ENCODE measurements around the gene THADA.
A peak's percentile ranks its signal among the peaks of the same experiment; 100 is the strongest.

Gene THADA

DNA sequence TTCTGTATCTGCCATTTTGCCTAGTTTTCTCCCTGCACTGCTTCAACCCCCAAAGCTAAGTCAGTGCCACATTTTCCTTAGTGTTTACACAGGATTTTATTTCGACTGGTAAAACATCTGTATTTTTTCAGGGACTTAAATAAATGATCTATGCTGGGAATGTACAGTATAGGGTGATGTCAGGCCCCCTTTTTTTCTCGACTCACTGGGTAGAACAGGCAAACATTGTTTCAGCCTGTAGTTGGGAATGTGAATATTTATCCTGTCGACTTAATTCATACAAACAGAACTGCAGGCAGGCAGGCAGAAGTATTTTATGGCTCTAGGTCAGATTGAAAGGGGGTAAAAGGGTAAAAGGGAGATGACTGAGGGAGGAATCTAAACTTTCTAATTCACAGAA is 245.9 kb downstream of the THADA start:
- no peak overlapping the region for H3K4me3 ChIP-seq (ENCODE audit: insufficient read length, low read depth)
- TF ChIP-seq SUZ12 (IDR thresholded peaks at IDR 0.05; ENCODE audit: extremely low read depth, insufficient read depth, insufficient read length): no peak
- TF ChIP-seq ZNF274 (IDR thresholded peaks at IDR 0.05; ENCODE audit: low read depth, low read length): no peak
- TF ChIP-seq YY1 (IDR thresholded peaks at IDR 0.05; ENCODE audit: insufficient read depth, insufficient read length): no peak
- H3K27me3 ChIP-seq (ENCODE audit: insufficient read depth, insufficient read length): no peaks in the 10 kb centered on the region
- H3K4me1 ChIP-seq (ENCODE audit: insufficient read depth, insufficient read length): no peaks in the 10 kb centered on the region
- H3K9me3 ChIP-seq (ENCODE audit: insufficient read depth, low read length): no peaks in the 10 kb centered on the region
- no peak overlapping the region for H3K9ac ChIP-seq (ENCODE audit: insufficient read length, low read depth)
- H3K36me3 ChIP-seq (ENCODE audit: insufficient read depth, insufficient read length, low read length): no peaks in the 10 kb centered on the region
- DNase-seq (ENCODE audit: low read depth, low spot score): no peak

- Histone ChIP-seq H3K9me3 (ENCODE audit: insufficient read depth, low read length) (no peaks in the 10 kb centered on the region), H3K4me3 (ENCODE audit: insufficient read length, low read depth) (no peak overlapping the region), H3K36me3 (ENCODE audit: insufficient read depth, insufficient read length, low read length) (no peaks in the 10 kb centered on the region), H3K9ac (ENCODE audit: insufficient read length, low read depth) (no peak overlapping the region), H3K27me3 (ENCODE audit: insufficient read depth, insufficient read length) (no peaks in the 10 kb centered on the region), H3K4me1 (ENCODE audit: insufficient read depth, insufficient read length) (no peaks in the 10 kb centered on the region)
- TF ChIP-seq SUZ12 (IDR thresholded peaks at IDR 0.05; ENCODE audit: extremely low read depth, insufficient read depth, insufficient read length): no peak
- no peak for TF ChIP-seq ZNF274 (IDR thresholded peaks at IDR 0.05; ENCODE audit: low read depth, low read length)
- no peak for TF ChIP-seq YY1 (IDR thresholded peaks at IDR 0.05; ENCODE audit: insufficient read depth, insufficient read length)
- DNase-seq (ENCODE audit: low read depth, low spot score): no peak
These were observed 246.8 kb downstream of the THADA start for GRCh38 chr2:43348908-43349661.

- no peaks in the 10 kb centered on the region for H3K9me3 ChIP-seq (ENCODE audit: insufficient read depth, low read length)
- DNase-seq (ENCODE audit: low read depth, low spot score): no peak
- H3K36me3 ChIP-seq (ENCODE audit: insufficient read depth, insufficient read length, low read length): peaks cover 4% of the 10 kb centered on the region
- no peaks in the 10 kb centered on the region for H3K27me3 ChIP-seq (ENCODE audit: insufficient read depth, insufficient read length)
- no peak overlapping the region for H3K9ac ChIP-seq (ENCODE audit: insufficient read length, low read depth)
- TF ChIP-seq SUZ12 (IDR thresholded peaks at IDR 0.05; ENCODE audit: extremely low read depth, insufficient read depth, insufficient read length): no peak
- no peaks in the 10 kb centered on the region for H3K4me1 ChIP-seq (ENCODE audit: insufficient read depth, insufficient read length)
- no peak overlapping the region for H3K4me3 ChIP-seq (ENCODE audit: insufficient read length, low read depth)
These were observed 248.1 kb downstream of the THADA start for GRCh38 chr2:43347746-43348145.

- Histone ChIP-seq H3K9me3 (ENCODE audit: insufficient read depth, low read length) (no peaks in the 10 kb centered on the region), H3K4me3 (ENCODE audit: insufficient read length, low read depth) (no peak overlapping the region), H3K36me3 (ENCODE audit: insufficient read depth, insufficient read length, low read length) (peaks cover 4% of the 10 kb centered on the region), H3K9ac (ENCODE audit: insufficient read length, low read depth) (no peak overlapping the region), H3K4me1 (ENCODE audit: insufficient read depth, insufficient read length) (no peaks in the 10 kb centered on the region), H3K27me3 (ENCODE audit: insufficient read depth, insufficient read length) (no peaks in the 10 kb centered on the region)
- DNase-seq (ENCODE audit: low read depth, low spot score): no peak
- no peak for TF ChIP-seq SUZ12 (IDR thresholded peaks at IDR 0.05; ENCODE audit: extremely low read depth, insufficient read depth, insufficient read length)
- no peak for TF ChIP-seq ZNF274 (IDR thresholded peaks at IDR 0.05; ENCODE audit: low read depth, low read length)
- TF ChIP-seq YY1 (IDR thresholded peaks at IDR 0.05; ENCODE audit: insufficient read depth, insufficient read length): no peak
These were observed 249.0 kb downstream of the THADA start for GRCh38 chr2:43346602-43347567.

- TF ChIP-seq YY1 (IDR thresholded peaks at IDR 0.05; ENCODE audit: insufficient read depth, insufficient read length) (no peak), ZNF274 (IDR thresholded peaks at IDR 0.05; ENCODE audit: low read depth, low read length) (no peak), SUZ12 (IDR thresholded peaks at IDR 0.05; ENCODE audit: extremely low read depth, insufficient read depth, insufficient read length) (no peak)
- peak; percentile 28 for DNase-seq (ENCODE audit: low read depth, low spot score)
- Histone ChIP-seq H3K4me3 (ENCODE audit: insufficient read length, low read depth) (no peak overlapping the region), H3K27me3 (ENCODE audit: insufficient read depth, insufficient read length) (no peaks in the 10 kb centered on the region), H3K9ac (ENCODE audit: insufficient read length, low read depth) (no peak overlapping the region), H3K9me3 (ENCODE audit: insufficient read depth, low read length) (no peaks in the 10 kb centered on the region), H3K4me1 (ENCODE audit: insufficient read depth, insufficient read length) (peaks cover 3% of the 10 kb centered on the region), H3K36me3 (ENCODE audit: insufficient read depth, insufficient read length, low read length) (peaks cover 4% of the 10 kb centered on the region)
These were observed 250.0 kb downstream of the THADA start for GRCh38 chr2:43345872-43346271.

DNA sequence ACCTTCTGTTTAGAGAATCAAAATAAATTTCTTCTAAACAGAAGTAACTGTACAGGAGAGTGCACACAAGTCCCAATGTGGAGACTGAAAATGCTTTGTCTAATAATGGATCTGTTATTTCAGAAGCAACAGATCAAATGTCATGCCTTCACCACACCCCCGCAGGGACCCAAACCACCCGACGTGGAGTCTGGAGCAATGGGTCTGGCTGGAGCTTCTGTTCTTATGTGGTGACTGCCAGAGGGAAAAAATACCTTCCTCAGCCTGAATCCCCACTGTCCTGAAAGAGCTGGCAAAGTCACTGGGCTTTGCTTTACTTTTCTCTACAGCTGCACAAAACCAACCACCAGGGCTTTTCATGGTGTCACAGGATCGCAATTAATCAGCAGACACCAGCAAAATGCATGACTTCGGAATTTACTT is 250.4 kb downstream of the THADA start:
- H3K4me3 ChIP-seq (ENCODE audit: insufficient read length, low read depth): no peak overlapping the region
- no peak for TF ChIP-seq YY1 (IDR thresholded peaks at IDR 0.05; ENCODE audit: insufficient read depth, insufficient read length)
- TF ChIP-seq SUZ12 (IDR thresholded peaks at IDR 0.05; ENCODE audit: extremely low read depth, insufficient read depth, insufficient read length): no peak
- TF ChIP-seq ZNF274 (IDR thresholded peaks at IDR 0.05; ENCODE audit: low read depth, low read length): no peak
- H3K36me3 ChIP-seq (ENCODE audit: insufficient read depth, insufficient read length, low read length): peaks cover 4% of the 10 kb centered on the region
- peaks cover 3% of the 10 kb centered on the region for H3K4me1 ChIP-seq (ENCODE audit: insufficient read depth, insufficient read length)
- H3K9ac ChIP-seq (ENCODE audit: insufficient read length, low read depth): no peak overlapping the region
- no peaks in the 10 kb centered on the region for H3K9me3 ChIP-seq (ENCODE audit: insufficient read depth, low read length)
- no peak for DNase-seq (ENCODE audit: low read depth, low spot score)
- H3K27me3 ChIP-seq (ENCODE audit: insufficient read depth, insufficient read length): no peaks in the 10 kb centered on the region

- H3K4me3 ChIP-seq (ENCODE audit: insufficient read length, low read depth): no peak overlapping the region
- no peaks in the 10 kb centered on the region for H3K9me3 ChIP-seq (ENCODE audit: insufficient read depth, low read length)
- peaks cover 4% of the 10 kb centered on the region for H3K36me3 ChIP-seq (ENCODE audit: insufficient read depth, insufficient read length, low read length)
- H3K4me1 ChIP-seq (ENCODE audit: insufficient read depth, insufficient read length): peaks cover 3% of the 10 kb centered on the region
- no peak for DNase-seq (ENCODE audit: low read depth, low spot score)
- no peak overlapping the region for H3K9ac ChIP-seq (ENCODE audit: insufficient read length, low read depth)
- no peaks in the 10 kb centered on the region for H3K27me3 ChIP-seq (ENCODE audit: insufficient read depth, insufficient read length)
- TF ChIP-seq YY1 (IDR thresholded peaks at IDR 0.05; ENCODE audit: insufficient read depth, insufficient read length) (no peak), SUZ12 (IDR thresholded peaks at IDR 0.05; ENCODE audit: extremely low read depth, insufficient read depth, insufficient read length) (no peak), ZNF274 (IDR thresholded peaks at IDR 0.05; ENCODE audit: low read depth, low read length) (no peak)
These were observed 250.9 kb downstream of the THADA start for GRCh38 chr2:43344868-43345373.

Data from NT2/D1 (cell line).